Testis (tissue), 3 donors: ENCODE data around the gene CDC42EP1. TPM values are rescaled to one million over a fixed set of nuclear protein-coding genes. Genes with fewer than 3 reads are reported as not detected.

ENCODE experiments used
- DNase-seq: peaks from one replicate; pipeline ENCODE4 v3.0.0-alpha.2; 2019
- H3K27ac ChIP-seq, 2 donors: fragments of 200-600 bp; sonication (generic); one replicate each; pipeline ENCODE4 v1.5.1; 2019
- H3K27me3 ChIP-seq: fragments of 200-600 bp; sonication (generic); one replicate; pipeline ENCODE4 v1.5.1; 2019
- H3K36me3 ChIP-seq: fragments of 200-600 bp; sonication (generic); one replicate; pipeline ENCODE4 v1.5.1; 2017; ENCODE audit warnings: low read depth; ENCODE audit errors: missing control alignments
- H3K4me1 ChIP-seq: fragments of 200-600 bp; sonication (generic); one replicate; pipeline ENCODE4 v1.5.1; 2019
- H3K4me3 ChIP-seq, 2 donors: fragments of 200-600 bp; sonication (generic); one replicate each; pipeline ENCODE4 v1.5.1; 2017 to 2019
- H3K9me3 ChIP-seq: fragments of 200-600 bp; sonication (generic); one replicate; pipeline ENCODE4 v1.5.1; 2017
- CTCF ChIP-seq, 3 experiments: fragments of 450-650 bp in 2 of 3; fragments of 200-600 bp in 1 of 3; sonication (generic) in 1 of 3; IDR thresholded peaks; one replicate each; pipeline ENCODE4 v1.5.1; 2016 to 2019; ENCODE audit warnings: antibody characterized with exemption in 3 of 3, mild to moderate bottlenecking in 2 of 3, moderate library complexity in 1 of 3
- POLR2A ChIP-seq: fragments of 450-650 bp; IDR thresholded peaks from one replicate; pipeline ENCODE4 v1.6.1; 2017; ENCODE audit warnings: antibody characterized with exemption, mild to moderate bottlenecking, moderate library complexity
- WGBS, 2 donors: methylation state at CpG; one replicate each; pipeline ENCODE4 v1.1.5; 2018; 5-methylcytosine and 5-hydroxymethylcytosine counted together
- intact Hi-C: fragments of 100-400 bp; cut with DNase I; formaldehyde crosslinking; loops from one replicate; pipeline ENCODE4 v1.15.1; 2023; ENCODE audit warnings: low total_unique reads
- polyA plus RNA-seq: library from polyadenylated mRNA; stranded (reverse); fragments of 350-450 nt; fragmentation: Illumina TruSeq; extraction: RNeasy Lipid Tissue Mini Kit (QIAGEN cat#74804); gene quantifications from one replicate; pipeline ENCODE4 v1.2.3, GENCODE V29; 2014; ENCODE audit warnings: low read depth, low replicate concordance; ENCODE audit not compliant: insufficient read depth
- total RNA-seq, 2 donors: library from RNA; depleted of rRNA; stranded (reverse); fragments of >200 nt; gene quantifications; one replicate each; pipeline ENCODE4 v1.2.3, GENCODE V29; 2016

Gene CDC42EP1
- total and polyA plus RNA-seq, 3 donors from 2014 or later = 49.0 to 87.4 (median 73.9) TPM

DNA sequence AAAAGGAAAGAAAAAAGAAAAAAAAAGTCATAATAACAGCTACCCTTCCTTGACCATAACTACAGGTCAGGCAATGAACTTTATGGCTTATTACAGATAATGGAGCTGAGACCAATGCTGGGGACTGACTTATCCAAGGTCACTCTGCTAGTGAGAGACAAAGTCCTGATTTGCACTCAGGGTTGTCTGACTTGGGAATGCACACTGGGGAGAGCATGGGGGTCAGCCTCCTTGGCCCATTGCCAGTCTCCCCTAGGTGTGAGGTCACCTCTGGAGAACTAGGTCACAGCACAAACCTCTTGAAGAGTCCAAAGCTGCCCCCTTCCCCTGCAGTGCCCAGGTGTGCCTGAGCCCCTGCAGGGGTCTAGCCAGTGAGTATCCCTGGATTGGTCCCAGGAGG lies 5.3 kb upstream of the CDC42EP1 start:
- Histone ChIP-seq H3K36me3 (no peaks in the 10 kb centered on the region), H3K4me3 (no peak overlapping the region), H3K4me1 (peaks cover 17% of the 10 kb centered on the region), H3K9me3 (no peaks in the 10 kb centered on the region), H3K27ac (no peak overlapping the region), H3K27me3 (no peaks in the 10 kb centered on the region)
- no peak for DNase-seq
- intact Hi-C loops = no loop called here
- TF ChIP-seq CTCF (IDR thresholded peaks at IDR 0.05) (no peak), POLR2A (no peak)

DNA sequence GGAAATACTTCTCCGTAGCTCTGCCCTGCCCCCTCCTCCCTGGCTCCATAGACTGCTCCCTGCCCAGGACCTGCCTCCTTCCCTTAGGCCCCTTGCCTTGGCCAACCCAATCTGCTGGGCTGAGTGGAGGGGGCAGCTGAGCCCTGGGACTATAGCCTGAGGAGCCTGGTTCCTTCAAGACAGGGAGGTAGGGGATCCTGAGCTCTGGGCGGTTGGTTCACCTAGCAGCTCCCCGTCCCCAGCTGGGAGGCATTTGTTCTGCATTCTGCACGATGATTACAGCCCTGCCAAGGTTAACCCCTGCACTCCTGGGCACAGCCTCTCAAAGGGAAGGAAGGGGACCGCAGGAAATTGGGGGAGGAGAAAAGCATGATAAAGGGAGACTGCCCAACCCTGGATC lies 3.6 kb upstream of the CDC42EP1 start:
- no peak for TF ChIP-seq CTCF (IDR thresholded peaks at IDR 0.05)
- TF ChIP-seq POLR2A = no peak
- H3K4me1 ChIP-seq = peaks cover 16% of the 10 kb centered on the region
- intact Hi-C loops = no loop called here
- no peaks in the 10 kb centered on the region for H3K9me3 ChIP-seq
- no peaks in the 10 kb centered on the region for H3K36me3 ChIP-seq
- DNase-seq = no peak
- H3K27me3 ChIP-seq = no peaks in the 10 kb centered on the region
- 22 to 24% methylated on average over 5 of the region's 5 CpGs for whole genome bisulfite sequencing, 2 donors
- H3K4me3 ChIP-seq = no peak overlapping the region
- H3K27ac ChIP-seq = no peak overlapping the region

DNA sequence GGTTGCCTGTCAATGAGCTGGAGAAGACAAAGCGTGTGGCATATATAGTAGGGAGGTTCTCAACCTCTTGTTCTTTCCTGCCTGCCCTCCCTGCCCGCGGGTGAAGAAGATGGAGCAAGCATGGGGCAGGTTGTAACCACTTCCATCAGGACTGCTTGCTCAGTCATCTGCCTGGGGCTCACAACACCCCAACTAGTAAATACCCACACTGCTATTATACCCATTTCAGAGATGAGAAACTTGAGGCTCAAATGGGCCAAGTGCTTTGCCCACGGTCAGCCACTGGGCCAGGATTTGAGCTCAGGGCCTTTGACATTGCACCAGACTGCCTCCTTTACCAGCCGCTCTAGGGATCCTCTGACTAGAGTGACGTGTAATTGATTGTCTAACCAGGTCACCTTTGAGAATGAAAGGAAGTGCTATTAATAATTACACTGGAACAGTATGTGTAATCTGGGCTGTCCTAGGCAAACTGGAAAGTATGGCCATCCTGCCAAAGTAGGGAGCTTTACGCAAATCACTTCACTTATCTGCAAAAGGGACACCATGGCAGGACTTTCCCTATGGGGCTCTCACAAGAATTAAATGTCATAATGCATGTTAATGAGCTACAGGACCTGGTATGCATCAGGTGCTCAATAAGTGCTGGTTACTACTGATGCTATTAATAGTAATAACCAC lies 2.8 kb upstream of the CDC42EP1 start:
- TF ChIP-seq POLR2A (no peak), CTCF (IDR thresholded peaks at IDR 0.05) (no peak)
- no peaks in the 10 kb centered on the region for H3K9me3 ChIP-seq
- DNase-seq = no peak
- WGBS, 2 donors = 88 to 90% methylated on average over 7 of the region's 7 CpGs
- no peak overlapping the region for H3K4me3 ChIP-seq
- no peak overlapping the region for H3K27ac ChIP-seq
- no peaks in the 10 kb centered on the region for H3K36me3 ChIP-seq
- H3K27me3 ChIP-seq = no peaks in the 10 kb centered on the region
- intact Hi-C loops = no loop called here
- peaks cover 16% of the 10 kb centered on the region for H3K4me1 ChIP-seq

DNA sequence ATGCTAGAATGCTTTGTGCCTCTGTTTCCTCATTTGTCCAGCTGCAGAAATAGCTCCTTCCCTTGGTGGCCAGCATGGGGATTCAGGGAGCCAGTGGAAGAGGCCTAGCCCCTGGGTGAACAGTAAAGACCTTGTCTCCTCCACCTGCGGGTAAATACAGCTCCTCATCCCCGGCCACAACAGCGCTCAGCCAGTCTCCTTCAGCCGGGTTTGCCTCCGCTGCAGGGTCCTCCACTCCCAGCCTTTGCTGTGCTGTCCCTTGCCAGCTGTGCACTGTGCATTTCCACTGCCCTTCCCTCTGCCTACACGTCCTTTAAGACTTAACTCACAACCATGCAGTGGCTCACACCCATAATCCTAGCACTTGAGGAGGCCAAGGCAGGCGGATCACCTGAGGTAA lies 1.5 kb upstream of the CDC42EP1 start:
- intact Hi-C loops = no loop called here
- H3K4me3 ChIP-seq = no peak overlapping the region
- 72 to 87% methylated on average over 7 of the region's 7 CpGs for WGBS, 2 donors

More for the DNA sequence above, 1.5 kb upstream of the CDC42EP1 start:
- no peaks in the 10 kb centered on the region for H3K36me3 ChIP-seq
- peak overlapping the region in 1 of 2 donors; percentile 98 for H3K27ac ChIP-seq
- DNase-seq = no peak
- peaks cover 27% of the 10 kb centered on the region for H3K4me1 ChIP-seq
- H3K9me3 ChIP-seq = no peaks in the 10 kb centered on the region
- TF ChIP-seq POLR2A (no peak), CTCF (IDR thresholded peaks at IDR 0.05) (no peak)
- H3K27me3 ChIP-seq = no peaks in the 10 kb centered on the region
